WTC11 (cell line): ENCODE measurements around the gene RDH11. TPM values are rescaled to one million over a fixed set of nuclear protein-coding genes. Genes with fewer than 3 reads are reported as not detected.

Experiments
- ATAC-seq: fragments of 200-7000 bp; cut with Tn5 transposase; 2 replicates; pipeline ENCODE4 v1.10.0; 2021; ENCODE audit warnings: mild to moderate bottlenecking, moderate library complexity
- CTCF ChIA-PET: fragments of 300-600 bp; sonication (Branson Sonifier 250); formaldehyde crosslinking; loops from one replicate; lab custom pipeline; 2021; ENCODE audit warnings: antibody characterized with exemption; lab: Charles Lee
- POLR2A ChIA-PET: fragments of 350-600 bp; sonication (Branson Sonifier 250); formaldehyde crosslinking; loops from one replicate; lab custom pipeline; 2021; ENCODE audit warnings: antibody characterized with exemption; lab: Charles Lee
- DNase-seq: peaks from one replicate; pipeline ENCODE4 v3.0.0; 2021; ENCODE audit warnings: low spot score
- H3K27ac Mint-ChIP-seq: 2 replicates; pipeline ENCODE4 v1.8.0; 2021; ENCODE audit warnings: mixed read lengths
- H3K27me3 Mint-ChIP-seq: 2 replicates; pipeline ENCODE4 v1.8.0; 2021; ENCODE audit warnings: low read depth, mild to moderate bottlenecking, moderate library complexity, mixed read lengths
- H3K36me3 Mint-ChIP-seq: 2 replicates; pipeline ENCODE4 v1.8.0; 2021; ENCODE audit warnings: mixed read lengths
- H3K4me1 Mint-ChIP-seq: 2 replicates; pipeline ENCODE4 v1.8.0; 2022; ENCODE audit warnings: mixed read lengths
- H3K4me3 Mint-ChIP-seq: 2 replicates; pipeline ENCODE4 v1.8.0; 2021; ENCODE audit warnings: mild to moderate bottlenecking, moderate library complexity, mixed read lengths
- H3K9me3 Mint-ChIP-seq: 2 replicates; pipeline ENCODE4 v1.8.0; 2021; ENCODE audit warnings: mixed read lengths
- ATF1 ChIP-seq: sonication (generic); formaldehyde crosslinking; IDR thresholded peaks from 2 replicates; pipeline ENCODE4 v1.8.1; 2023; ENCODE audit warnings: mild to moderate bottlenecking, moderate library complexity, missing genetic modification reagents
- ATF6 ChIP-seq: sonication (generic); formaldehyde crosslinking; IDR thresholded peaks from 2 replicates; pipeline ENCODE4 v1.8.1; 2023; ENCODE audit warnings: mild to moderate bottlenecking, missing genetic modification reagents
- CBFB ChIP-seq: sonication (generic); formaldehyde crosslinking; IDR thresholded peaks from 2 replicates; pipeline ENCODE4 v1.8.1; 2022; ENCODE audit warnings: mild to moderate bottlenecking, low read depth, missing genetic modification reagents
- E2F5 ChIP-seq: sonication (generic); formaldehyde crosslinking; IDR thresholded peaks from 2 replicates; pipeline ENCODE4 v1.8.1; 2022; ENCODE audit warnings: mild to moderate bottlenecking, moderate library complexity, missing genetic modification reagents
- EMX1 ChIP-seq: fragments of 250-450 bp; sonication (Bioruptor Pico); IDR thresholded peaks from 2 replicates; pipeline ENCODE4 v1.8.0; 2021; ENCODE audit warnings: mild to moderate bottlenecking
- ERG ChIP-seq: fragments of 250-450 bp; sonication (Bioruptor Pico); IDR thresholded peaks from 2 replicates; pipeline ENCODE4 v1.8.0; 2021; ENCODE audit warnings: mild to moderate bottlenecking
- ESRRA ChIP-seq: sonication (generic); formaldehyde crosslinking; IDR thresholded peaks from 2 replicates; pipeline ENCODE4 v1.8.1; 2022; ENCODE audit warnings: mild to moderate bottlenecking, missing genetic modification reagents, borderline replicate concordance
- FOXJ3 ChIP-seq: sonication (generic); formaldehyde crosslinking; IDR thresholded peaks from 2 replicates; pipeline ENCODE4 v1.9.0; 2021; ENCODE audit warnings: missing genetic modification reagents, mild to moderate bottlenecking, borderline replicate concordance
- GABPB1 ChIP-seq: sonication (generic); formaldehyde crosslinking; IDR thresholded peaks from 2 replicates; pipeline ENCODE4 v1.8.1; 2023; ENCODE audit warnings: mild to moderate bottlenecking, missing genetic modification reagents
- GTF2I ChIP-seq: fragments of 250-450 bp; sonication (Bioruptor Pico); conservative IDR thresholded peaks from 2 replicates; pipeline ENCODE4 v1.4.0; 2021; ENCODE audit warnings: mild to moderate bottlenecking
- HMGA2 ChIP-seq: fragments of 250-450 bp; sonication (Bioruptor Pico); IDR thresholded peaks from 2 replicates; pipeline ENCODE4 v1.4.0; 2021; ENCODE audit warnings: mild to moderate bottlenecking, moderate library complexity
- HMGXB4 ChIP-seq: sonication (generic); formaldehyde crosslinking; IDR thresholded peaks from 2 replicates; pipeline ENCODE4 v1.8.1; 2023; ENCODE audit warnings: mild to moderate bottlenecking, moderate library complexity, missing genetic modification reagents
- MAX ChIP-seq: sonication (generic); formaldehyde crosslinking; IDR thresholded peaks from 2 replicates; pipeline ENCODE4 v1.8.0; 2022; ENCODE audit warnings: mild to moderate bottlenecking, missing genetic modification reagents
- NFATC4 ChIP-seq: fragments of 250-450 bp; sonication (Bioruptor Pico); IDR thresholded peaks from 2 replicates; pipeline ENCODE4 v1.9.0; 2021; ENCODE audit warnings: mild to moderate bottlenecking
- NR1H2 ChIP-seq: sonication (generic); formaldehyde crosslinking; IDR thresholded peaks from 2 replicates; pipeline ENCODE4 v1.9.0; 2021; ENCODE audit warnings: mild to moderate bottlenecking, moderate library complexity, missing genetic modification reagents
- PRRX2 ChIP-seq: fragments of 250-450 bp; sonication (Bioruptor Pico); IDR thresholded peaks from 2 replicates; pipeline ENCODE4 v1.8.0; 2021; ENCODE audit warnings: mild to moderate bottlenecking
- RELA ChIP-seq: sonication (generic); formaldehyde crosslinking; IDR thresholded peaks from 2 replicates; pipeline ENCODE4 v1.8.1; 2022; ENCODE audit warnings: missing genetic modification reagents, mild to moderate bottlenecking, borderline replicate concordance
- SOX15 ChIP-seq: fragments of 250-450 bp; sonication (Bioruptor Pico); IDR thresholded peaks from 2 replicates; pipeline ENCODE4 v1.9.0; 2021; ENCODE audit warnings: mild to moderate bottlenecking
- SP1 ChIP-seq: sonication (generic); formaldehyde crosslinking; conservative IDR thresholded peaks from 2 replicates; pipeline ENCODE4 v1.8.1; 2022; ENCODE audit warnings: missing genetic modification reagents
- TCF7 ChIP-seq: sonication (generic); formaldehyde crosslinking; IDR thresholded peaks from 2 replicates; pipeline ENCODE4 v1.8.0; 2022; ENCODE audit warnings: mild to moderate bottlenecking, low read depth, missing genetic modification reagents, moderate library complexity
- TEAD4 ChIP-seq: sonication (generic); formaldehyde crosslinking; IDR thresholded peaks from 2 replicates; pipeline ENCODE4 v1.8.0; 2022; ENCODE audit warnings: mild to moderate bottlenecking, missing genetic modification reagents
- ZBTB21 ChIP-seq: sonication (generic); formaldehyde crosslinking; IDR thresholded peaks from 2 replicates; pipeline ENCODE4 v1.8.1; 2023; ENCODE audit warnings: mild to moderate bottlenecking, missing genetic modification reagents, borderline replicate concordance
- ZBTB43 ChIP-seq: sonication (generic); formaldehyde crosslinking; IDR thresholded peaks from 2 replicates; pipeline ENCODE4 v1.8.1; 2023; ENCODE audit warnings: mild to moderate bottlenecking, missing genetic modification reagents
- ZNF232 ChIP-seq: sonication (generic); formaldehyde crosslinking; IDR thresholded peaks from 2 replicates; pipeline ENCODE4 v1.8.0; 2022; ENCODE audit warnings: mild to moderate bottlenecking, missing genetic modification reagents
- ZNF281 ChIP-seq: sonication (generic); formaldehyde crosslinking; IDR thresholded peaks from 2 replicates; pipeline ENCODE4 v1.8.0; 2023; ENCODE audit warnings: mild to moderate bottlenecking, missing genetic modification reagents
- ZNF512 ChIP-seq: sonication (generic); formaldehyde crosslinking; IDR thresholded peaks from 2 replicates; pipeline ENCODE4 v1.8.1; 2022; ENCODE audit warnings: missing genetic modification reagents, borderline replicate concordance
- total RNA-seq: library from RNA; stranded (reverse); gene quantifications from 3 replicates; pipeline ENCODE4 v1.2.3, GENCODE V29; 2021

The RDH11 gene
- total RNA-seq, 1 experiment from 2014 or later, result 103 TPM

GRCh38 chr14:67646131-67646530 is 49.4 kb downstream of the RDH11 start:
- Mint-ChIP-seq H3K9me3 (no peaks in the 10 kb centered on the region), H3K36me3 (peaks cover 37% of the 10 kb centered on the region), H3K27me3 (no peaks in the 10 kb centered on the region), H3K4me3 (no peak overlapping the region), H3K27ac (no peak overlapping the region), H3K4me1 (no peaks in the 10 kb centered on the region)
- TF ChIP-seq GABPB1 (CRISPR knock-in tag) (no peak), HMGA2 (CRISPR knock-in tag) (no peak), NFATC4 (CRISPR knock-in tag) (no peak), TCF7 (CRISPR knock-in tag) (no peak), ZNF232 (CRISPR knock-in tag) (no peak), E2F5 (no peak), GTF2I (CRISPR knock-in tag) (no peak), EMX1 (CRISPR knock-in tag) (no peak), ATF6 (no peak), TEAD4 (CRISPR knock-in tag) (no peak), RELA (CRISPR knock-in tag) (no peak), MAX (CRISPR knock-in tag) (no peak), SP1 (CRISPR knock-in tag) (no peak)
- CTCF ChIA-PET, result no interaction called here
- DNase-seq (no peak), ATAC-seq (no peak)
- POLR2A ChIA-PET, result no interaction called here

- POLR2A ChIA-PET, result no interaction called here
- Mint-ChIP-seq H3K27me3 (no peaks in the 10 kb centered on the region), H3K4me3 (no peak overlapping the region), H3K36me3 (peaks cover 30% of the 10 kb centered on the region), H3K4me1 (no peaks in the 10 kb centered on the region), H3K27ac (no peak overlapping the region), H3K9me3 (no peaks in the 10 kb centered on the region)
- ATAC-seq (no peak), DNase-seq (no peak)
- CTCF ChIA-PET, result interaction anchor here (0.9 kb wide), 1 partner anchor 59 kb away, joined by 3 read pairs; no protein-coding TSS in a partner anchor
- TF ChIP-seq PRRX2 (CRISPR knock-in tag), result no peak
- TF ChIP-seq TEAD4 (CRISPR knock-in tag), result no peak
- TF ChIP-seq ATF1 (CRISPR knock-in tag), result no peak
- no peak for TF ChIP-seq ERG (CRISPR knock-in tag)
- TF ChIP-seq HMGXB4 (CRISPR knock-in tag), result no peak
- TF ChIP-seq ZBTB21 (CRISPR knock-in tag), result no peak
- no peak for TF ChIP-seq SP1 (CRISPR knock-in tag)
- TF ChIP-seq CBFB, result no peak
- no peak for TF ChIP-seq FOXJ3 (CRISPR knock-in tag)
- no peak for TF ChIP-seq NR1H2
- TF ChIP-seq ZNF512, result no peak
- TF ChIP-seq ZBTB43 (CRISPR knock-in tag), result no peak
- no peak for TF ChIP-seq ZNF281
- TF ChIP-seq SOX15 (CRISPR knock-in tag), result no peak
- TF ChIP-seq ESRRA (CRISPR knock-in tag), result no peak
Observed at GRCh38 chr14:67645414-67645813, 50.1 kb downstream of the RDH11 start.
